Activated CD4-positive, alpha-beta memory T cell treated with anti-CD3 and anti-CD28 coated beads, Interleukin-2, amount 10 ng/mL, durations not matched to agents 7 days and 5 days (primary cell): ENCODE data around the gene COL1A1. TPM values are rescaled to one million over a fixed set of nuclear protein-coding genes. Genes with fewer than 3 reads are reported as not detected.
A peak's percentile ranks its signal among the peaks of the same experiment; 100 is the strongest.

Source experiments
- CTCF ChIA-PET: fragments of 350-600 bp; sonication (Branson Sonifier 250); formaldehyde crosslinking; loops from one replicate; lab custom pipeline; 2021; ENCODE audit warnings: antibody characterized with exemption, inconsistent platforms; lab: Charles Lee
- POLR2A ChIA-PET: fragments of 350-600 bp; sonication (Branson Sonifier 250); formaldehyde crosslinking; loops from one replicate; lab custom pipeline; 2021; ENCODE audit warnings: antibody characterized with exemption; lab: Charles Lee
- DNase-seq: peaks from one replicate; pipeline ENCODE4 v3.0.0-alpha.2; 2020
- H3K27ac Mint-ChIP-seq: one replicate; pipeline ENCODE4 v1.8.0; 2021; ENCODE audit warnings: mild to moderate bottlenecking, mixed read lengths
- H3K27me3 Mint-ChIP-seq: one replicate; pipeline ENCODE4 v1.8.0; 2021; ENCODE audit warnings: mixed read lengths
- H3K36me3 Mint-ChIP-seq: one replicate; pipeline ENCODE4 v1.8.0; 2021; ENCODE audit warnings: low read depth, mixed read lengths
- H3K4me1 Mint-ChIP-seq: one replicate; pipeline ENCODE4 v1.8.0; 2021; ENCODE audit warnings: mixed read lengths
- H3K4me3 Mint-ChIP-seq: one replicate; pipeline ENCODE4 v1.8.0; 2021; ENCODE audit warnings: mild to moderate bottlenecking, mixed read lengths
- H3K9me3 Mint-ChIP-seq: one replicate; pipeline ENCODE4 v1.8.0; 2021; ENCODE audit warnings: mixed read lengths
- total RNA-seq, 2 experiments: library from RNA; stranded (reverse); gene quantifications; one replicate each; pipeline ENCODE4 v1.2.3, GENCODE V29; 2021

COL1A1 gene
- total RNA-seq, 2 experiments from 2014 or later: 0.50 to 0.55 TPM

DNA sequence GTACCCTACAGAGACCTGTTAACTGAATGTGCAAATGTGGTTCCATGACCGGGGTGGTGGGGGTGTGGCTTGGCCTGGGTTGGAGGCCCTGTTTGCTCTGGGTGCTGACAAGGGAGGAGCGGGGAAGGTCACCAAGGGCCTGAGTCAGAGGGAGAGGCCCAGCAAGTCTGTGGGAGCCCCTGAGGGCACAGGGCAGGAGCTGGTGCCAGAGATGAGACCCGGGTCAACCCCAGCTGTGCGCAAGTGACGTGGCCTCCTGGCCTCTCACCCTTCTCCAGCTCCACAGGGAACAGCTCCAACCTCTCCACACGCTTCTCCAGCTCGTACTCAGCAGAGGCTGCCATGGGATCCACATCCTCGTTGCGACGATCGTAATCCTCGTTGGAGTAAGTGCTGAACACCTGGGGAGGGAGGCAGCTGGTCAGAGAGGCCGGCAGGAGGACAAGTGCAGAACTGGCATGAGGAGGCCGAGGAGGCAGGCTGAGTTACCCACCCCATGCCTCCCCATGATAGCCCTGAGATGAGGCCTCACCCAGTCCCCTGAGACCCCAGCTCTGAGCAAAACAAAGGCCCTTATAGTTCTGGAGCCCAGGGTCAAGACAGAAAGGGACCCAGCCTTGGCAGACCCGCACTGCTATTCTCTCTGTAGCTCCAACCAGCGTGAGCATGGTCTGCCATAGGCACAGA is 56.4 kb downstream of the COL1A1 start:
- Mint-ChIP-seq H3K27ac (peak overlapping the region; percentile 76), H3K4me1 (peaks cover 77% of the 10 kb centered on the region), H3K36me3 (peaks cover 87% of the 10 kb centered on the region), H3K4me3 (peak overlapping the region; percentile 47), H3K9me3 (no peaks in the 10 kb centered on the region), H3K27me3 (no peaks in the 10 kb centered on the region)
- ChIA-PET CTCF (interaction anchor here (1.0 to 1.9 kb wide), 6 partner anchors 13 to 268 kb away, joined by 3 to 8 read pairs (median 5); no protein-coding TSS in a partner anchor), POLR2A (interaction anchor here (2.3 kb wide), 1 partner anchor 14 kb away, joined by 11 read pairs; the partner anchor contains the start of gene SAMD14)
- no peak for DNase-seq

DNA sequence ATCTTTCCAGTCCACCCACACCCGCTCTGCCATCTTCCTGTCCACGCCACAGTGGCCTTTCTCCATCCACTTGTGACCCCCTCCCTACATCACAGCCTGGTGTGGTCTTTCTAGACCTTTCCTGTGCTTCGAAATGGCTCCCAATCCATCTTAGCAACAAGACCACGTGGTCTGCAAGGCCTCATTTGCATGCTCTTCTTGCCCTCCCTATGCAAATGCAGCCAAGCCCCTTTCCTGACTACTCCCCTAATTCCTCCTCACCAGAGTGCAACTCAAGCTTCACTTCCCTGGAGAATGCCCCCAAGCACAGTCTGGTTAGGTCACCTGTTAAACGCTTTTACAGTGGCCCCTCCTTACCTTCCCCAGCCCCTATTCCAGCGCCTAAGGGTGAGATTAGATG is 57.1 kb downstream of the COL1A1 start:
- H3K4me1 Mint-ChIP-seq: peaks cover 83% of the 10 kb centered on the region
- H3K9me3 Mint-ChIP-seq: no peaks in the 10 kb centered on the region
- H3K4me3 Mint-ChIP-seq: peak overlapping the region; percentile 40
- POLR2A ChIA-PET: no interaction called here
- peak overlapping the region; percentile 73 for H3K27ac Mint-ChIP-seq
- no peaks in the 10 kb centered on the region for H3K27me3 Mint-ChIP-seq
- H3K36me3 Mint-ChIP-seq: peaks cover 93% of the 10 kb centered on the region
- CTCF ChIA-PET: interaction anchor here (1.0 kb wide), 1 partner anchor 17 kb away, joined by 5 read pairs; no protein-coding TSS in a partner anchor
- no peak for DNase-seq

DNA sequence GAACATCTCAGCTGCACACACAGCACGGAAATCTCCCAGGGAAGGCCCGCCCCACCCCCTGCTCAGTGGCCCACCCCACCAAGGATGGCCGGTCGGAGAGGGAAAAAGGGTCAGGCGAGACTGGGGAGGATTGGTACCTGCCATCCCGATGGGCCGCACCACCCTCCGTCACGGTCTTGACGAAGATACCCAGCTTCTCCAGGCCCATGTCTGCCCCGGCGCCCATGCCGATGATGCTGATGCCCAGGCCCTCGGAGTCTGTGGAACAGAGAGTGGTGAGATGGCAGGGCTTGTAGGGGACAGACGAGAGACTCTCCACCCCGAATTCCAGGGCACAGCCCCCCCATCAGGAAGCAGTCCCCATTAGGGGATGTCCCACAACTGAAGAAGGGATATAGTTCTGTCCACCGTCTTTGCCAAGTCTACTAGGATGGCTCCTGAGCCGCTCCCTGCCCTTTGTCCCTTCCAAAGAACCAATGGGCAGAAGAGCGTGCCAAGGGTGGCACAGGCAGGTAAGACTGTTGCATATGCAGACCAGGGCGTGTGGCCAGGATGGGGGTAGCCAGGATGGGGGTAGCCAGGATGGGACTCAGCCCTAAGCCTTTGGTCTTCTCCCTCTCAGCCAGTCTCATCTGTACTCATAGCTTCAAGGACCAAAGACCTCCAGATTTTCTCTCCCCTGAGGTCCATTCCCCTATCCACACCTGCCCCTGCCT is 57.8 kb downstream of the COL1A1 start:
- CTCF ChIA-PET: interaction anchor here (1.0 to 1.3 kb wide), 2 partner anchors 8 to 18 kb away, joined by 4 to 5 read pairs; no protein-coding TSS in a partner anchor

DNA sequence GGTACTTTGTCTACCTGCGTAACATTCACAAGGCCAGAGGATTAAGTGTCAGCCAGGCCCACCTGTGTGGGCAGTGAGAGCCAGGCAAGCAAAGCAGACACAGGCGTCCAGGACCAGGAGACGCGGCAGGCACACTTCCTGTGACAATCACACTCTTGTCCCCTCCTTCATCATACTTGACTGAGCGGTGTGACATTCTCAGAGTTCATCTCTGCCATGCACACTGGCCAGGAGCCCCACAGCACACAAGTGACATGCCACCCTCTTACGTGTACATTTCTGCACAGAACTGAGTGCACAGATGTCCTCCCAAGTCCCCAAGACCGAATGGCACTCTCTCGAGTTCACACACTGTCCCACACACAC is 59.7 kb downstream of the COL1A1 start:
- Mint-ChIP-seq H3K9me3 (no peaks in the 10 kb centered on the region), H3K4me1 (peaks cover 87% of the 10 kb centered on the region), H3K4me3 (peak overlapping the region; percentile 69), H3K36me3 (peaks cover 96% of the 10 kb centered on the region), H3K27ac (peak overlapping the region; percentile 95), H3K27me3 (no peaks in the 10 kb centered on the region)
- ChIA-PET POLR2A (interaction anchor here (1.3 to 3.6 kb wide), 2 partner anchors 10 to 20 kb away, joined by 3 to 29 read pairs; partner anchors contain the start of gene PPP1R9B), CTCF (interaction anchor here (0.7 to 3.6 kb wide), 4 partner anchors 9 to 47 kb away, joined by 3 to 36 read pairs (median 16); partner anchors contain the start of genes PDK2 and PPP1R9B)
- DNase-seq: no peak

More for the DNA sequence above, 57.8 kb downstream of the COL1A1 start:
- DNase-seq: no peak
- H3K36me3 Mint-ChIP-seq: peaks cover 96% of the 10 kb centered on the region
- peaks cover 86% of the 10 kb centered on the region for H3K4me1 Mint-ChIP-seq
- no peaks in the 10 kb centered on the region for H3K9me3 Mint-ChIP-seq
- H3K27me3 Mint-ChIP-seq: no peaks in the 10 kb centered on the region
- POLR2A ChIA-PET: interaction anchor here (1.0 to 1.6 kb wide), 2 partner anchors 11 to 49 kb away, joined by 3 to 7 read pairs; no protein-coding TSS in a partner anchor
- peak overlapping the region; percentile 95 for H3K27ac Mint-ChIP-seq
- no peak overlapping the region for H3K4me3 Mint-ChIP-seq

DNA sequence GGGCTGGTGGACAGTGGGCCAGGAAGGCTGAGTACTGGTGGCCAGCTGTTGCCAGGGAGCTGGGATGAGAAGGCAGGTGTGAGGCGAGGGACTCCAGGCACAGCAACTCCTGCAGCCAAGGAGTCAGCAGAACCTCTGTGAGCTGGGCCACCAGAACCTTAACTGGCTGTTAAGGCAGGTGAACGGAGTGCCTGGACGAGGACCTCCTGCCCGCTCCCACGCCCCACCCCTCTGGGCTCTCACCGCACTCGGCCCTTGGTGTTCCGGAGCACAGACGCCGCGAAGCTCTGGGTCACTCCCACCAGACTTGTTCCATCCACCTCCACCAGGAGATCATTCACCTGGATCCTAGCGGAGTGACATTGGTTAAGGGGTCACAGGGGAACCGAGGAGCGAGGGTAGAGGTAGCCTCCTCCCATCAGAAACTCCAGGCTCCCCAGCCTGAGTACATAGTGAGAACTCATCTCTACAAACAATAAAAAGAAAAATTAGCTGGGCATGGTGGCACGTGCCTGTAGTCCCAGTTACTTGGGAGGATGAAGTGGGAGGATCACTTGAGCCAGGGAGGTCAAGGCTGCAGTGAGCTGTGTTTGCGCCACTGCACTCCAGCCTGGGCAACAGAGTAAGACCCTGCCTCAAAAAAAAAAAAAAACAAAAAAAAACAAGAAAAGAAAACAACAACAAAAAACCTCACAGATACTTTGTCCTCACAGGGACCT is 60.2 kb downstream of the COL1A1 start:
- CTCF ChIA-PET: interaction anchor here (0.7 to 3.6 kb wide), 6 partner anchors 10 to 57 kb away, joined by 3 to 36 read pairs (median 6); partner anchors contain the start of genes PDK2 and PPP1R9B
- peaks cover 98% of the 10 kb centered on the region for H3K36me3 Mint-ChIP-seq
- POLR2A ChIA-PET: interaction anchor here (1.0 to 3.6 kb wide), 4 partner anchors 7 to 24 kb away, joined by 3 to 29 read pairs (median 8); partner anchors contain the start of gene PPP1R9B

DNA sequence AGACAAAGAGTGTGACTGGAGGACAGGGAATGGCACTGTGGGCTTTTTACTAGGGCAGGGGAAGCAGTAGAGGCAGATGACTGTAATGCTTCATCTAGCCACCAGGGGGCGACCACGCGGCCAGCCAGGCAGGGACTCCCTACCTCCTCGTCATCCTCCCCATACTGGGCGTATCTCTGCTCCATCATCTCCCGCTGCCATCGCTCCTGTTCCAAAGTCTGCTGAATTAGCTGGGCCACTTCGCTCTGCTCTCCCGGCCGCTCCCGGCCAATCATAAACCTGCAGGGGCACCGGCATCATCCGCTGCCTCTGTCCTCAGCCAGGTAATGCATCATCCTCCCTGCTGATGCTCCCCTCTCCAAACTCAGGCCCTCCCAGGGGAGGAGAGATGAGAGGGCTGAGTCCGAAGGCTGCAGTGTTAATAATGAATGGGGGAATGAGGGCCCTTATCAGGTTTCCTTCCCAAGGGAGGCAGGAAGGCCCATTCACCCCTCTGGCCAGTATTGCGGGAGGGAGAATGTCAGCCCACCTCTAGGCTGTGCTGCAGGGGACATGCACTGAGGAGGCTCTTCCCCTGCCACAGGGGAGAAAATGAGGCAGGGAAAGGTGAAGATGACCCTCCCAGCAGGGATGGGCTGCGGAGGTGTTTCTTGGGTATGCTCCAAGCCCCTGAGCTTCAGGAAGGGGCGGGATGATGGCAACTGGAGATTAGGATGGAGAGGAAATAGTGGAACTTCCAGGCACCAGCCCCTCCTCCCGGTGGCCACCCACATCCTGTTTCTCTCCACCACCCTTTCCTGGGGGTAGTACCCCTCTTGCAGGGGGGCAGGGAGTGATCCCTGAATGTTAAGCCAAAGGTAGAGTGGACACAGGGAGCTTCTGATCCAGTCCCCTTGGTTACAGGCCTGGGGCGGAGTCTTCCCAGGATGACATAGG is 61.2 kb downstream of the COL1A1 start:
- H3K27ac Mint-ChIP-seq: peak overlapping the region; percentile 95
- H3K9me3 Mint-ChIP-seq: no peaks in the 10 kb centered on the region
- H3K27me3 Mint-ChIP-seq: no peaks in the 10 kb centered on the region
- H3K4me3 Mint-ChIP-seq: peak overlapping the region; percentile 69
- ChIA-PET POLR2A (interaction anchor here (1.0 to 3.6 kb wide), 6 partner anchors 8 to 23 kb away, joined by 3 to 29 read pairs (median 5); partner anchors contain the start of gene PPP1R9B), CTCF (interaction anchor here (0.8 to 3.6 kb wide), 14 partner anchors 9 to 157 kb away, joined by 3 to 36 read pairs (median 8); partner anchors contain the start of genes PDK2, PPP1R9B and SGCA)
- H3K4me1 Mint-ChIP-seq: peaks cover 71% of the 10 kb centered on the region
- DNase-seq: peak; percentile 86
- peaks cover 95% of the 10 kb centered on the region for H3K36me3 Mint-ChIP-seq

More for the DNA sequence above, 60.2 kb downstream of the COL1A1 start:
- Mint-ChIP-seq H3K9me3 (no peaks in the 10 kb centered on the region), H3K27me3 (no peaks in the 10 kb centered on the region), H3K4me3 (peak overlapping the region; percentile 69), H3K4me1 (peaks cover 81% of the 10 kb centered on the region), H3K27ac (peak overlapping the region; percentile 95)
- no peak for DNase-seq

DNA sequence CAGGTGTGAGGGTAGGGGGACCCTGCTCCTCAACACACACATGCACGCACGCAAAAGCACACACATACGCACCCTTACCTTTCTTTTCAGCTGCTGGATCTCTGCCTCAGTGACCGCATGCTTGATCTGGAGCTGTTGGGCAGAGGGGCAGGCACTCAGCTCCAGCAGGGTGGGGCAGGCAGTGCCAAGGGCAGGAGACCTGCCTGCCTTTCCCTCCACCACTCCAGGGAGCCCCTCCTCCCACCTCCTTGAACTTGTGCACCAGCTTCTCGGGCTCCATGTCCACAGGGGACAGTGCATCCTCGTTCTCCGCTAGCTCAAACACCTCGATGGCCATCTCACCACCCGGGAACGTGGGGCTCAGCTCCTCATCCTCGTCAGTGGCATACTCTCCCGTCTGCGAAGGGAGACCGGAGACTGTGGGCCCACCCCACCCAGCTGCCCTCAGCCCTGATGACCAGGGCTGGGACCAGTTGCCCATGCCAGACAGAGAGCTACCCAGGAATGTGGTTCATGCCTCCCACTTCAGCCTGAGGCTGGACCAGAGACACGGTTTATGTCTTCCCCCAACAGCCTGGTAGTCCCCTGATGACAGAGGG is 62.1 kb downstream of the COL1A1 start:
- peak overlapping the region; percentile 95 for H3K27ac Mint-ChIP-seq

DNA sequence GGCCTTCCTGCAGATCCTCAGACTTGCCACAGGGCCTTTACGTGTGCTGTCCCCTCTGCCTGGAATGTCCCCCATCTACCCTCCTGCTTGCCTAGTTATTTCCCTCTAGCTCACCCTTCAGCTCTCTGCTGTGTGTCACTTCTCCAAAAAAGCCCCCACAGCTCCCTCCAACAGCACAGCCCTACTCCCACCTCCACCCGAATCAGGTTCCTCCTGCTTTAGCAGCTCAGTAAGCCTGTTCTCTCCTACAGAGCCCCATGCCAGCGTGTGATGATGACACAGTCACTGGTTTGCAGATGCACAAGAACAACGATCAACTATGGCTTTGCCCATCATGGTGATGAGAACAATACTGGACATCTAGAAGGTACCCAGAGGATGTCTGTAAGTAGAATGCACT is 64.4 kb downstream of the COL1A1 start:
- no peaks in the 10 kb centered on the region for H3K27me3 Mint-ChIP-seq

More for the DNA sequence above, 62.1 kb downstream of the COL1A1 start:
- Mint-ChIP-seq H3K9me3 (no peaks in the 10 kb centered on the region), H3K4me3 (no peak overlapping the region), H3K36me3 (peaks cover 88% of the 10 kb centered on the region), H3K4me1 (peaks cover 62% of the 10 kb centered on the region), H3K27me3 (no peaks in the 10 kb centered on the region)
- no peak for DNase-seq
- CTCF ChIA-PET: interaction anchor here (0.6 to 3.6 kb wide), 15 partner anchors 8 to 182 kb away, joined by 3 to 36 read pairs (median 7); partner anchors contain the start of genes PDK2, PPP1R9B and SGCA
- POLR2A ChIA-PET: interaction anchor here (0.9 to 3.6 kb wide), 7 partner anchors 9 to 25 kb away, joined by 3 to 29 read pairs (median 6); partner anchors contain the start of genes PPP1R9B and SAMD14

DNA sequence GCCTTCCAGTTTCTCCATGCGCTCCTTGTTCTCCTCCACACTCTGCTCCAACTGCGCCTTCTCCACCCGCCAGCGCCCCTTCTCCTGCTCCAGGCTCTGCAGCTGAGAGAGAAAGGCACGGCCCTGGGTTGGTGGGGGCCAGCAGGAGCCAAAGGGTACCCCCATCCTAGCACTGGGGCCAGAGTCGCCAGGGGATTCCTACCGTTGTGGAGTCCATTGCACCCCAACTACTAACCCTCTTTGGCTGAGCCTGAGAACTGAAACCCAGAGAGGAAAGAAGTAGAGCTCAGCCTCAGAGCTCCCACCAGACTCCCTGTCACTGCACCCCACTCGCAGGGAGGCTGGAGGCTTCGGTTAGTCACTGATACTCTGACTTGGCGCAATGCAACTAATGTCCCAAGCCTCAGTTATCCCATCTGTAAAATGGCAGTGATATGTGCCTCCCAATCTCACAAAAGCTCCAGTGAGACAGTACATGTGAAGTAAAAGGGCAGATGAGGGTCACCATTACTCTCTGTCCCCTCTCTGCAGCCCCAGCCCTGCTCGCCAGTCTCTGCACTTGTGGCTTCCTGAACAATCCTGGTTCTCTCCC is 65.2 kb downstream of the COL1A1 start:
- H3K36me3 Mint-ChIP-seq: peaks cover 80% of the 10 kb centered on the region
- no peaks in the 10 kb centered on the region for H3K9me3 Mint-ChIP-seq
- peak overlapping the region; percentile 8 for H3K27ac Mint-ChIP-seq
- H3K27me3 Mint-ChIP-seq: peaks cover 3% of the 10 kb centered on the region
- H3K4me3 Mint-ChIP-seq: no peak overlapping the region
- H3K4me1 Mint-ChIP-seq: peaks cover 47% of the 10 kb centered on the region
- ChIA-PET POLR2A (interaction anchor here (0.9 to 1.4 kb wide), 4 partner anchors 11 to 34 kb away, joined by 3 to 6 read pairs (median 4); no protein-coding TSS in a partner anchor), CTCF (interaction anchor here (1.0 to 2.1 kb wide), 2 partner anchors 26 to 33 kb away, joined by 3 to 7 read pairs; no protein-coding TSS in a partner anchor)
- no peak for DNase-seq

More for the DNA sequence above, 64.4 kb downstream of the COL1A1 start:
- Mint-ChIP-seq H3K27ac (peak overlapping the region; percentile 8), H3K36me3 (peaks cover 82% of the 10 kb centered on the region), H3K4me3 (no peak overlapping the region), H3K9me3 (no peaks in the 10 kb centered on the region), H3K4me1 (peaks cover 47% of the 10 kb centered on the region)
- ChIA-PET POLR2A (interaction anchor here (0.9 to 1.4 kb wide), 2 partner anchors 10 to 24 kb away, joined by 3 to 6 read pairs; no protein-coding TSS in a partner anchor), CTCF (interaction anchor here (1.0 to 2.7 kb wide), 3 partner anchors 25 to 43 kb away, joined by 3 to 13 read pairs (median 7); partner anchors contain the start of gene PDK2)
- DNase-seq: no peak
